T-helper 2 cell treated with Interferon-gamma antibody and Interleukin-4, amounts not matched to agents 5 μg/mL and 100 μg/mL, for 36 hours (primary cell): ENCODE results near the gene KLK7.
A peak's percentile ranks its signal among the peaks of the same experiment; 100 is the strongest.
"Not testable (repeated sequence)": the region's sequence is repeated elsewhere in the genome, so short reads cannot be mapped to it uniquely, and the experiment has no call there.

Experiments
- DNase-seq: peaks from one replicate; pipeline ENCODE4 v3.0.0; 2021; ENCODE audit warnings: low spot score
- H3K27ac Mint-ChIP-seq: one replicate; pipeline ENCODE4 v1.8.0; 2021; ENCODE audit warnings: mild to moderate bottlenecking, mixed read lengths
- H3K27me3 Mint-ChIP-seq: one replicate; pipeline ENCODE4 v1.8.0; 2021; ENCODE audit warnings: low read depth, mixed read lengths
- H3K36me3 Mint-ChIP-seq: one replicate; pipeline ENCODE4 v1.8.0; 2021; ENCODE audit warnings: low read depth, mixed read lengths
- H3K4me1 Mint-ChIP-seq: one replicate; pipeline ENCODE4 v1.8.0; 2021; ENCODE audit warnings: low read depth, mixed read lengths
- H3K4me3 Mint-ChIP-seq: one replicate; pipeline ENCODE4 v1.8.0; 2022; ENCODE audit warnings: mild to moderate bottlenecking, moderate library complexity, mixed read lengths
- H3K9me3 Mint-ChIP-seq: one replicate; pipeline ENCODE4 v1.8.0; 2021; ENCODE audit warnings: mixed read lengths

Gene KLK7

GRCh38 chr19:50978772-50979390 is 4.8 kb downstream of the KLK7 start:
- Mint-ChIP-seq H3K27ac (peak overlapping the region; percentile 39), H3K27me3 (peaks cover 10% of the 10 kb centered on the region), H3K4me3 (no peak overlapping the region), H3K9me3 (no peaks in the 10 kb centered on the region), H3K4me1 (no peaks in the 10 kb centered on the region), H3K36me3 (no peaks in the 10 kb centered on the region)
- no peak for DNase-seq

GRCh38 chr19:50977626-50978025 is 6.1 kb downstream of the KLK7 start:
- no peaks in the 10 kb centered on the region for H3K36me3 Mint-ChIP-seq
- DNase-seq, result no peak
- no peak overlapping the region for H3K27ac Mint-ChIP-seq
- H3K4me1 Mint-ChIP-seq, result no peaks in the 10 kb centered on the region
- no peak overlapping the region for H3K4me3 Mint-ChIP-seq
- H3K27me3 Mint-ChIP-seq, result peaks cover 10% of the 10 kb centered on the region
- H3K9me3 Mint-ChIP-seq, result no peaks in the 10 kb centered on the region

- Mint-ChIP-seq H3K27ac (no peak overlapping the region), H3K36me3 (no peaks in the 10 kb centered on the region), H3K27me3 (peaks cover 7% of the 10 kb centered on the region), H3K4me3 (no peak overlapping the region), H3K4me1 (no peaks in the 10 kb centered on the region), H3K9me3 (no peaks in the 10 kb centered on the region)
- no peak for DNase-seq
Observed at GRCh38 chr19:50975766-50976165, 8.0 kb downstream of the KLK7 start.

- no peak for DNase-seq
- no peak overlapping the region for H3K27ac Mint-ChIP-seq
- no peaks in the 10 kb centered on the region for H3K4me1 Mint-ChIP-seq
- no peaks in the 10 kb centered on the region for H3K9me3 Mint-ChIP-seq
- peaks cover 7% of the 10 kb centered on the region for H3K27me3 Mint-ChIP-seq
- no peak overlapping the region for H3K4me3 Mint-ChIP-seq
- no peaks in the 10 kb centered on the region for H3K36me3 Mint-ChIP-seq
Observed at GRCh38 chr19:50974702-50975556, 8.8 kb downstream of the KLK7 start.

GRCh38 chr19:50972795-50973376 is 10.8 kb downstream of the KLK7 start:
- no peak overlapping the region for H3K27ac Mint-ChIP-seq
- H3K27me3 Mint-ChIP-seq, result peaks cover 4% of the 10 kb centered on the region
- no peak for DNase-seq
- no peaks in the 10 kb centered on the region for H3K36me3 Mint-ChIP-seq
- no peaks in the 10 kb centered on the region for H3K4me1 Mint-ChIP-seq
- H3K9me3 Mint-ChIP-seq, result no peaks in the 10 kb centered on the region
- H3K4me3 Mint-ChIP-seq, result no peak overlapping the region

GRCh38 chr19:50969810-50970209 is 13.9 kb downstream of the KLK7 start:
- not testable (repeated sequence) for H3K4me1 Mint-ChIP-seq, H3K36me3 Mint-ChIP-seq, H3K27me3 Mint-ChIP-seq, H3K9me3 Mint-ChIP-seq, H3K4me3 Mint-ChIP-seq, H3K27ac Mint-ChIP-seq, DNase-seq

- DNase-seq, result no peak
- peaks cover under 1% of the 10 kb centered on the region for H3K27me3 Mint-ChIP-seq
- H3K4me1 Mint-ChIP-seq, result no peaks in the 10 kb centered on the region
Observed at GRCh38 chr19:50969413-50969760, 14.3 kb downstream of the KLK7 start, which contains the start of gene KLK6. TSS of gene KLK6 (minus strand) at chr19:50969591. CDS start at chr19:50968104, 1,487 bp downstream.

GRCh38 chr19:50968716-50969412 is 14.9 kb downstream of the KLK7 start:
- H3K27me3 Mint-ChIP-seq, result no peaks in the 10 kb centered on the region

More at GRCh38 chr19:50969413-50969760, 14.3 kb downstream of the KLK7 start, which contains the start of gene KLK6:
- H3K4me3 Mint-ChIP-seq, result no peak within 1 kb of the TSS
- no peaks in the 10 kb centered on the region for H3K9me3 Mint-ChIP-seq
- no peak within 1 kb of the TSS for H3K27ac Mint-ChIP-seq
- no peaks in the 10 kb centered on the region for H3K36me3 Mint-ChIP-seq

GRCh38 chr19:50967929-50968715 is 15.6 kb downstream of the KLK7 start:
- Mint-ChIP-seq H3K4me1 (no peaks in the 10 kb centered on the region), H3K27me3 (no peaks in the 10 kb centered on the region), H3K27ac (no peak overlapping the region), H3K9me3 (no peaks in the 10 kb centered on the region), H3K4me3 (no peak overlapping the region), H3K36me3 (no peaks in the 10 kb centered on the region)
- no peak for DNase-seq

More at GRCh38 chr19:50968716-50969412, 14.9 kb downstream of the KLK7 start:
- no peak for DNase-seq
- H3K27ac Mint-ChIP-seq, result no peak overlapping the region
- no peaks in the 10 kb centered on the region for H3K4me1 Mint-ChIP-seq
- H3K36me3 Mint-ChIP-seq, result no peaks in the 10 kb centered on the region
- no peak overlapping the region for H3K4me3 Mint-ChIP-seq
- H3K9me3 Mint-ChIP-seq, result no peaks in the 10 kb centered on the region

- Mint-ChIP-seq H3K4me1 (no peaks in the 10 kb centered on the region), H3K27me3 (no peaks in the 10 kb centered on the region), H3K9me3 (no peaks in the 10 kb centered on the region), H3K27ac (no peak overlapping the region), H3K4me3 (no peak overlapping the region), H3K36me3 (no peaks in the 10 kb centered on the region)
- no peak for DNase-seq
Observed at GRCh38 chr19:50964266-50964665, 19.5 kb downstream of the KLK7 start.

GRCh38 chr19:50963381-50963780 is 20.3 kb downstream of the KLK7 start:
- Mint-ChIP-seq H3K9me3 (no peaks in the 10 kb centered on the region), H3K4me1 (no peaks in the 10 kb centered on the region), H3K4me3 (no peak overlapping the region), H3K27me3 (no peaks in the 10 kb centered on the region), H3K36me3 (no peaks in the 10 kb centered on the region), H3K27ac (no peak overlapping the region)
- DNase-seq, result no peak

- Mint-ChIP-seq H3K36me3 (no peaks in the 10 kb centered on the region), H3K4me3 (no peak overlapping the region), H3K4me1 (no peaks in the 10 kb centered on the region), H3K27ac (no peak overlapping the region), H3K9me3 (no peaks in the 10 kb centered on the region), H3K27me3 (no peaks in the 10 kb centered on the region)
- DNase-seq, result no peak
Observed at GRCh38 chr19:50962245-50962644, 21.5 kb downstream of the KLK7 start.

GRCh38 chr19:50959731-50960500 is 23.8 kb downstream of the KLK7 start:
- H3K36me3 Mint-ChIP-seq, result no peaks in the 10 kb centered on the region
- H3K4me3 Mint-ChIP-seq, result no peak overlapping the region
- no peak overlapping the region for H3K27ac Mint-ChIP-seq
- DNase-seq, result no peak
- no peaks in the 10 kb centered on the region for H3K4me1 Mint-ChIP-seq
- H3K9me3 Mint-ChIP-seq, result no peaks in the 10 kb centered on the region
- H3K27me3 Mint-ChIP-seq, result no peaks in the 10 kb centered on the region
